GM21723 (cell line): ENCODE results near the gene ITGB5.

ENCODE experiments used
- ATAC-seq: cut with Tn5 transposase; IDR thresholded peaks from one replicate; pipeline ENCODE4 v1.9.1; 2021; ENCODE audit warnings: mild to moderate bottlenecking, moderate library complexity; ENCODE audit not compliant: unreplicated experiment

The ITGB5 gene

GRCh38 chr3:124774841-124775402 is 112.2 kb downstream of the ITGB5 start:
- no peak for ATAC-seq

DNA sequence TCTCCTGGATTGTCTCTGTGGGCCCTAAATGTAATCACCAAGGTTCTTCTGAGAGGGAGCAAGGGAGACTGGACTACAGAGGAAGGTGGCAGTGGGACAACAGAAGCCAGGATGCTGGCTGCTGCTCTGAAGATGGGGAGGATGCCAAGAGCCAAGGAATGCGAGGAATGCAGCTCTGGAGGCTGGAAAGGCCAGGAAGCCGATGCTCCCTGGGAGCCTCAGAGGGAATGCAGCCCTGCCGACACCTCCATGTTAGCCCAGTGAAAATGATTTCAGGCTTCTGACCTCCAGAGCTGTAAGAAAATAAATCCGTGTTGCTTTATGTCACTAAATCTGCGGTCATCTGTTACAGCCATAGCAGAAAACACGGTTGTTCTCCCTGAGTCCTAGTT is 112.8 kb downstream of the ITGB5 start:
- no peak for ATAC-seq

GRCh38 chr3:124773351-124774326 is 113.5 kb downstream of the ITGB5 start:
- no peak for ATAC-seq

DNA sequence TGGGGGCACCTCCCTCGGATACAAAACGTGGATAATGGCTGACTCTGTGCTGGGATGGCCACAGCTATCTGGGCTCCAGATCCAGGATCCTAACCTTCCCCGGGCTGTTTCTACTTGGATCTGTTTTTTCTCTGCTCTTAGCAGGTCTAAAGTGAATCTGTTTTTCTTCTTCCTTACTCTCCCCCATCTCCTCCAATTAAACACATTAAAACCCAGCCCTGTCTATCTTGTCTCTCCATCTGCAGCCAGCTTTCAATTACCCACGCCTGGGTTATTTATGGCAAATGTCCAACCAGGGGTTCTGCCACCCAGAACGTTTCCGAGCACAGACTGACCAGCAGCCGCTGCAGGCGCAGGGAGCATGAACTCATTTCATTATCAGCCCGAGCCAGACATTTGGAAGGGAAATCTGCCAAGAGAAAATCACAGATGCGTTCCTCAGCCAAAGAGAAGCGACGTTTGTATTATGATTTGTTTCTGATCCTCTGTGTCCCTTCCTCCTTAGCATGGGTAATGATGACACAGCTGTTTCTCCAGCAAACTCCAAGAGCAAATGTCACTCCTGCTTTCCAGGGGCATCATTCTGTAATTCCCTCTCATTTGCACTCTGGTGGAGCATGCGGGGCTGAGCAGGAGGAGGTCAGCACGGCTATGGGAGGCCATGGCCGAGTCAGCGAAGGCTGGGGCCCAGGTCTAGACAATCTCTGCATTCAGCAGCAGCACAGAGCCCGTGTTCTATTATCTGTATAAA is 114.9 kb downstream of the ITGB5 start:
- ATAC-seq, result no peak

DNA sequence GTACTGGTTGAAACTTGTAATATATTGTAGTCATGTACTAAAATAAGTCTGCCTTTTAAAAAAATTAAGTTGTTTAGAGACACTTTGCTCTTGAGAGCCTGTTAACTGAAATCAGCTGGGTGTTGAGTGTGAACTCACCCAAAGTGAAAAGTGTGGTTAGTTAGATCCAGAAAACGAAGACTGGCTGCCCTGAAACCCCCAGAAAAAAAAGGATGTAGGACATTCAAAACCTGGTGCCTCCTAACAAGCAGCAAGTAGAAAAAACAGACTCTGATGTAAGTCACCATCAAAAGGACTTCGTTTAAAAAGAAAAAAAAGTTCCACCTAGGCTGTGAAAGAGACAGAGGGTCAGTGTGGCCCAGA is 116.1 kb downstream of the ITGB5 start:
- no peak for ATAC-seq

DNA sequence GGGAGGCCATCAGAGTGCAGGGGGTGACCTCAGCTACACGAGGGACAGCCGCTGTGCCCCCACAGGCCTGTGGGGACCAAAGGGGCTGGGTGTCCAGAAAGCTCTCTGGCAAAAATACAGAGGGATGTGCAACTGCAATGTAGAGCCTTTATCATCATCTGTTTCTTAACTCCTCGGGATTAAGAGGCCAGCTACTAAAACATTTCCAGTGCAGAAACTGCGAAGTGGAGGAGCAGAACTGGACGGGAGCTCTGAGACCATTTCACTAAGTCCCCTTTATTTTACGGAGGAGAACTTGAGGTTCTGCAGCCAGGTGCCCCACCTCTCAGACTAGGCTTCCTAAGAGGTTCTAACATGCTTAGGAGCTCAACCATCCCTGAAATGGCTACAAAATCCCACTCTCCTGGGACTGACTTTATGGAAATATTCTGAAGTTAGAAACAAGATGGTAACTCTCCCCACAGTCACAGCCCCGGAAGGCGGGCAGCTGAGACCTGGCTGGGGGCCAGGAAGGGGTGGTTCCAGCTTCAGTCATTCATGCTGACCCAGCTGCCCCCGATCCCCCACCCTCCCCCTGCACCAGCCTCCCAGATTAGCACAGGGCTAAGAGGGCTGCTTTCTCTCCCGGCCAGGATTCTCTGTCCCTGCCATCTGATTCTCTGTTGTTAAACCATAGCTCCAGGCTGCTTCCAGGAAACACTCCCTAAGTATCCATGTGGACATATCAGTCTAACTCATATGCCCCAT is 116.7 kb downstream of the ITGB5 start:
- no peak for ATAC-seq

DNA sequence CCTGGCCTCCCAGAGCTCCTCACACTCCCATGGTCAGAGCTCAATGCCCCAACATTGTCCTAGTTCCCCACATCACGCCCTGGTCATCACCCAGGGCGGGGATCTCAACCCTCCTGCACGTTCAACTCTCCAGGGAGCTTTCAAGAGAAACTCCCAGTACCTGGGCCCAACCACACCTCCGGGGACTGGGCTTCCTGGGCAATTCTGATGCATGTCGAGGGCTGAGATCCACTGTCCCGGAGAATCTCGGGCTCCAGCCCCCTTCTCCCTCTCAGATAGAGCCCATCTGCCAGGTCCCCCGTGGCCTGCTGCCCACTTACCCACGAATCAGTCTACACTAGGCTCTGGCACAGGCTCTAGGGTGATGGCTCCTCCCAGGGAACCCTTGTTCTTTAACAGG is 117.7 kb downstream of the ITGB5 start:
- no peak for ATAC-seq

DNA sequence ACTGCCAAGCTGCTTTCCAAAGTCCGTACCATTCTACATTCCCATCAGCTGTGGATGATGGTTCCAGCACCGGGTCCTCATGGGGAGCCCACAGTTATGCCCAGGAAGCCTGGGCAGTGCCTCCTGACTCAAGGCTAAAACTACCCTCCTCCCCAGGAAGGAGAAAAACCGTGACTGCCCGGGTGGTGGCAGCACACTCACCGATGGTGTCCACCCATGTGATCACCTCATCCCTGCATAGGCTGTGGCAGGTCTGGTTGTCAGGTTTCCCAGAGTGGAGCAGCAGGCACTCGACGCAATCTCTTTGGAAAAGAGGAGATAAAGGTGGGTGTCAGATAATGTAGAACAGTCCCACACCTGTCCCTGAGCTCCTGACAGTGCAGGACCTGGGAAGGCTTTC is 118.4 kb downstream of the ITGB5 start:
- no peak for ATAC-seq

GRCh38 chr3:124767691-124768090 is 119.5 kb downstream of the ITGB5 start:
- no peak for ATAC-seq

DNA sequence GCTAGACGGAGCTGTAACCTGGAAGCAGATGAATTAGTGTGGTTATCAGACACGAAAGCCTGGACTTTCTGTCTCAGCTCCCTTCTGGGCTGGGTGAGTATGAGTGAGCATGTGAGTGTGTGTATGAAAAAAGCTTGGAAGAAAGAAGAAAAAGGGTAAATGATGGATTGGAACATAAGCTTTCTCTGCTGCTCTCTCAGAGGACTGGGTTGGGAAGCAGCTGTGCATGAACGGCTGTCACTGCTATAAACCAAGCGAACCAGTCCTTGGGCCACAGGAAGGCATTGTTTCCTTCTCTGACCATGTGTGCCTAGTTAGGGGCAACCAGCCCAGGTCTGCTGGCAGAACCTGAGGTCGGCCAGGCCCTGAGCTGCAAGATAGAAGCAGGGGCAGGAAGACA is 119.9 kb downstream of the ITGB5 start:
- ATAC-seq, result no peak

GRCh38 chr3:124766113-124767095 is 120.8 kb downstream of the ITGB5 start:
- ATAC-seq, result no peak

DNA sequence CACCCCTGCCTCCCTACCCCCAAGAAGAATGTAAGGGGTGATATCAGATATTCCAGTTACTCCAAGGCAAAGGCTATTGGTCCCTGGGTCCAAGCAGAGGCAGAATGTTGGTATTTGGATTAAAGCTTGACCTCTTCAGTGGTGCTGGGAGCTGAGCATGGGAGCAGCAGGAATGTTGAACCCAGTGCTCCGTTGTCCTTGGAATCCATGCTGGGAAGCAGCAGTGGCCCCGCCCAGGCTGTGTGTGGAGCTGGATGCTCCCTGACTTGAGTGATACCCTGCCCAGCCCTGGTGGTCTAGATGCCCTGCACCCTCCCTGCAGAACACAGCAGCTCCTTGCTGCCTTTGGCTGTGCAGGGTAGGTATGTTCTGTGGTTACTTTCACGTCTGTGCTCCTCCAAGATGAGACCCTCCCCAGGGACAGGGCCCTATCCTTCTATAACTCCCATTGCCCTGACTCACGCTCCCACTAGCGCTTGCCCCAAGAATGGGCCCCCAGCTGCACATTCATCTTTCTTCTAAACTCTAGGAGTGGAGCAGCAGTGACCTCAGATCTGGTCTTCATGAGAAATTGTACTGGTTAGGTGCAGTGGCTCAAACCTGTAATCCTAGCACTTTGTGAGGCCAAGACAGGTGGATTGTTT is 121.8 kb downstream of the ITGB5 start:
- ATAC-seq, result no peak

DNA sequence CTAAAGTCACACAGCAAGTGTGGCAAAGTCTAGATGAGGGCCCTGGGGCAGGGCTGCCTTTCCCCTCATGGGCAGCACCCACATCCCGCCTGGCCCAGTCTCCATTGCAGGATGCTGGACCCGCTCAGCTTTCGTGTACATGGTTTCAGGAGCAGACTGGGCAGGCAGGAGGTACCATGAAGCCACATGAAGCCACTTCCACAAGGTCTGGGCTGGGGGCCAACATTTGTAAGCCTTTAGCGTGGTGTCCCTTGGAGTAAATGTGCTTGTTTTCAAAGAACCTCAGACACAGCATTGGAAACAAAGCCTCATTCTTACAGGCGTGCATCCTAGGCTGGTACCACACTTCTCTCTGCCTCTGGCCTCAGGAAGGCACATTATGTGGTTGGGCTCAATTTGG is 122.4 kb downstream of the ITGB5 start:
- ATAC-seq, result no peak

DNA sequence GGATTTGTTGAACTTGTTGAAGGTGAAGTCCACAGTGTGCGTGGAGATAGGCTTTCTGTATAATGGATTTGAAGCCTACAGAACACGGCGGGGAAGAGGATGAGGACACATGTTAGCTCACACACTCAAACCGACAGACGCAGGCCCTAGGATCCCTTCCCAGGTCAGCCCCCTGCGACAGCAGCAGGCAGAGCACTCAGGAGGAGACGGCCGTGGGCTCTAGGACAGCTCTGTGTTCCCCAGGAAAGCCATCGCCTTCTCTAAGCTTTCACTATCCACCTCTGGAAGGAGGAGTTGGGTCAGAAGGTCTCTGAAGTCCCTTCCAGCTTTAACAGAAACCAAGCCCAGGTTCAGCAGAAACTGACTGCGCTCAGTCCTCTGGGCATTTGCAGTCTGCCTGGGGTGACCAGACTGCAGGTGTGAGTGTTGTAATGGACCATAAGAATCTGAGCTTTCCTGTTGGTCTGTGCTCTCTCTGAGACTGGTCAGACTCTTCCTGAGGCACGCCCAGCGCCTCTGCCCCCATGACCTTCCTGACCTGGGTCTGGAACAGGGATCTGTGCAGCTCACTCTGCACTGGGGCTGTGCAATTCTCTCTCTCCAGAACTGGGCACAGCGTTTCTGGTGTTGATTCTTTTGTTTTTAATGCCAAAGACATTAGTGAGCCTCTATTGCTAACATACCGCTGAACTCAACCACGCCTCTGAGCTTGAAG is 123.4 kb downstream of the ITGB5 start:
- no peak for ATAC-seq

GRCh38 chr3:124763206-124763605 is 124.0 kb downstream of the ITGB5 start:
- no peak for ATAC-seq

DNA sequence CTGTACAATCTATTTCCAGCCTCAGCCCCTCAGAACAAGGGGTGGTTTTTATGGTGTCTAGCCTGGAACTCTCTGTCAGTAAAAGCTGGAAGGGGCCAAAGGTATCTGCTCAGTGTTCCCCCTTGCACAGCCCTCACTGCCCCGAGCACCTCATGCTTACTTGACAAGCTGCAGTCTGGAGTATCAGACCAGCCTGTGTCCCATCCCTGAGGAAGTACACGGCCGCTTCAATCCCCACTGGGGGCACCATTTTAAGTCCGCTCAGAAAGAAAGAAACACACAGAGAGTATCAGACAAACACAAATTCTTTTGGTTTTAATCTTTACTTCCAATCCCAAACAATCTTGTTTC is 124.5 kb downstream of the ITGB5 start:
- ATAC-seq, result no peak

DNA sequence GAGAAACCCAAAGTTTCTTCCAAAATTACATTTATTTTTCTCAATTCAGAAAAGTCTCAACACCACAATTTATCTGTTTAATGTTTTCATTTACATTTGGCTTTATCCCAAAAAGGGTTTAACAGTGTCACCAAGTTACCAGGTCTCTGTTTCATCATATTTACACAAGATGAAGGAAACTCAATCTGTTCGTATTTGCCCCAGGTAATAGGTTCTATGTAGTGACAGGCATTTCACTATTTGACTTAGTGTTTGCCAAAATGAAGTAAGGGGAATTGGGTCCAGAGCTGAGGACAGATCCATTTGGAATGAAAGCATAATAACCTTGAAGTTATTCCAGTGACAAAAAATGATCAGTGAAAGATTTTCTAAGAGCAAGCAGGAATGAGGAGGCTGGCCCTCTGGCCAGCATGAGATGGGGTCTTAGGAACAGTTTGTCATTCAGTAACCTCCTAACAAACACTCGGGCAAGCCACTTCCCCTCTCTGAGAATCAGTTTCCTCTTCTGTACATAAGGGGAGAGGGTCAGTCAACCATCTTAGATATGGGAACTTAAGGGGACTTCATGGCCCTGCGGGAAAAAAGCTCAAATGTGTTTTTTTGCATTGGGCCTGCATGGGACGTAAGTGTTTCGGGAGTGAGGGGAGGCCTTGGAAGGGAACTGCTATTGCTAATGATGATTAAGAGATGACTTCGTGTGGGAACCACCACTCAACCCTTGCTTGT is 125.1 kb downstream of the ITGB5 start:
- no peak for ATAC-seq

DNA sequence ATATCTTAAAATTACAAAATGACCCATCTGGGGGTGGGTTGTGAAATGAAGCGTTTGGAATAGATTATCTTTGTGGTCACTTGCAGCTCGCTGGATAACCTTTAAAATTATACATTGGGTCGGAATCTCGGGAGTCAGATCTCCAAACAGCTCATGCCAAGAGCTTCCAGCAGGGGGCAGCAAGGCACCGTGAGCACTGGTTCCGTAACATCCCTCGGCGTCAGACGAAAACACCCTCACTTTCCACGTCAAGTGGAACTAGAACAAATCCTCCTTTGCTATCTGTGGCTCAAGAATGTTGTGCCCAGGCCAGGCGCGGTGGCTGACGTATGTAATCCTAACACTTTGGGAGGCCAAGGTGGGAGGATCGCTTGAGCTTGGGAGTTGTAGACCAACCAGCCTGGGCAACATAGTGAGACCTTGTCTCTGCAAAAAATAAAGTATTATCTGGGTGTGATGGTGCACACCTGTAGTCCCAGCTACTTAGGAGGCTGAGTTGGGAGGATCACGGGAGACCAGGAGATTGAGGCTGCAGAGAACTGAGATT is 125.8 kb downstream of the ITGB5 start:
- ATAC-seq, result no peak
